ENCODE measurements around the gene JMJD8. TPM values are rescaled to one million over a fixed set of nuclear protein-coding genes. Genes with fewer than 3 reads are reported as not detected.

JMJD8 gene
- 68.1 and 71.2 TPM in 2 replicates for total RNA-seq (2014; rRNA removed)
- polyA plus RNA-seq (2012) = 45.7 TPM

GRCh38 chr16:684071-684794, at the start of gene JMJD8:
JMJD8 (minus strand) TSS chr16:684334; CDS start chr16:684319, 15 bp downstream.
- peak; percentile 93 for DNase-seq (ENCODE audit: low read depth)

- no peak for DNase-seq (ENCODE audit: low read depth)
These were observed 49.5 kb upstream of the JMJD8 start for GRCh38 chr16:733382-734207.

GRCh38 chr16:732936-733335, 48.8 kb upstream of the JMJD8 start:
- DNase-seq (ENCODE audit: low read depth) = no peak

- DNase-seq (ENCODE audit: low read depth) = no peak
These were observed 48.2 kb upstream of the JMJD8 start for GRCh38 chr16:732332-732731.

- no peak for DNase-seq (ENCODE audit: low read depth)
These were observed 46.8 kb upstream of the JMJD8 start for GRCh38 chr16:730666-731509.

GRCh38 chr16:729768-730665, 45.9 kb upstream of the JMJD8 start:
- no peak for DNase-seq (ENCODE audit: low read depth)

GRCh38 chr16:728890-729744, 45.0 kb upstream of the JMJD8 start:
- no peak for DNase-seq (ENCODE audit: low read depth)

GRCh38 chr16:728131-728889, 44.2 kb upstream of the JMJD8 start:
- DNase-seq (ENCODE audit: low read depth) = peak; percentile 74

GRCh38 chr16:727291-727977, 43.3 kb upstream of the JMJD8 start:
- no peak for DNase-seq (ENCODE audit: low read depth)

GRCh38 chr16:726438-727290, 42.5 kb upstream of the JMJD8 start, which contains the start of the genes CCDC78 and HAGHL:
CCDC78 (minus strand) TSS chr16:726443; CDS start chr16:726367, 76 bp downstream.
HAGHL (plus strand) TSS chr16:727106; CDS start chr16:727510, 404 bp downstream.
- DNase-seq (ENCODE audit: low read depth) = peak; percentile 44

- DNase-seq (ENCODE audit: low read depth) = no peak
These were observed 42.0 kb upstream of the JMJD8 start for GRCh38 chr16:726188-726437.

- no peak for DNase-seq (ENCODE audit: low read depth)
These were observed 41.5 kb upstream of the JMJD8 start for GRCh38 chr16:725463-726187.

GRCh38 chr16:725041-725376, 40.9 kb upstream of the JMJD8 start:
- no peak for DNase-seq (ENCODE audit: low read depth)

GRCh38 chr16:724188-725040, 40.3 kb upstream of the JMJD8 start:
- DNase-seq (ENCODE audit: low read depth) = no peak

- DNase-seq (ENCODE audit: low read depth) = no peak
These were observed 39.6 kb upstream of the JMJD8 start for GRCh38 chr16:723695-724094.

Data from LHCN-M2 (cell line).